GM12874 (cell line): ENCODE data around the gene CBLL2.

Experiments
- TF ChIP-seq, protein P1 (sequence below): IDR thresholded peaks from 2 replicates; pipeline ENCODE4 v1.5.1; 2011; ENCODE audit warnings: low read depth, mild to moderate bottlenecking, control low read depth, low read length, moderate library complexity; ENCODE audit not compliant: insufficient read depth

Gene CBLL2

GRCh38 chrX:22273714-22274317 lies 1.1 kb downstream of the CBLL2 start:
- TF ChIP-seq, protein P1, sequence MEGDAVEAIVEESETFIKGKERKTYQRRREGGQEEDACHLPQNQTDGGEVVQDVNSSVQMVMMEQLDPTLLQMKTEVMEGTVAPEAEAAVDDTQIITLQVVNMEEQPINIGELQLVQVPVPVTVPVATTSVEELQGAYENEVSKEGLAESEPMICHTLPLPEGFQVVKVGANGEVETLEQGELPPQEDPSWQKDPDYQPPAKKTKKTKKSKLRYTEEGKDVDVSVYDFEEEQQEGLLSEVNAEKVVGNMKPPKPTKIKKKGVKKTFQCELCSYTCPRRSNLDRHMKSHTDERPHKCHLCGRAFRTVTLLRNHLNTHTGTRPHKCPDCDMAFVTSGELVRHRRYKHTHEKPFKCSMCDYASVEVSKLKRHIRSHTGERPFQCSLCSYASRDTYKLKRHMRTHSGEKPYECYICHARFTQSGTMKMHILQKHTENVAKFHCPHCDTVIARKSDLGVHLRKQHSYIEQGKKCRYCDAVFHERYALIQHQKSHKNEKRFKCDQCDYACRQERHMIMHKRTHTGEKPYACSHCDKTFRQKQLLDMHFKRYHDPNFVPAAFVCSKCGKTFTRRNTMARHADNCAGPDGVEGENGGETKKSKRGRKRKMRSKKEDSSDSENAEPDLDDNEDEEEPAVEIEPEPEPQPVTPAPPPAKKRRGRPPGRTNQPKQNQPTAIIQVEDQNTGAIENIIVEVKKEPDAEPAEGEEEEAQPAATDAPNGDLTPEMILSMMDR: no peak

DNA sequence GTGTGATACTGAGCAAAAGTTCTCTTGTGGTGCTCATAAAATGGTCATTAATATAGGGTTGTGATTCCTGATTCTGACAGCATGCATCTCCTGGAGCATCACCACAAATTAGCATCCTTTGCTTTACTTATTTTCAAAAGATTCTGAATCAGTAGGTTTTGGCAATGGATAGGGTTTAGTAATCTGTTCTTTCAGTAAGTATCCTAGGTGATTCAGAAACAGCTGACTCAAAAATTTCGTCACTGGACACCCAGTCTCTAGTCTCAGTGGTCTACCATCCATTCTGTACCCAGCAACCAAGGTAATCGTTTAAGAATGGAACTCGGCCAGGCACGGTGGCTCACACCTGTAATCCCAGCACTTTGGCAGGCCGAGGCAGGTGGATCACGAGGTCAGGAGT lies 4.1 kb downstream of the CBLL2 start:
- TF ChIP-seq, protein P1: no peak

GRCh38 chrX:22278375-22278774 lies 5.7 kb downstream of the CBLL2 start:
- TF ChIP-seq, protein P1: no peak

DNA sequence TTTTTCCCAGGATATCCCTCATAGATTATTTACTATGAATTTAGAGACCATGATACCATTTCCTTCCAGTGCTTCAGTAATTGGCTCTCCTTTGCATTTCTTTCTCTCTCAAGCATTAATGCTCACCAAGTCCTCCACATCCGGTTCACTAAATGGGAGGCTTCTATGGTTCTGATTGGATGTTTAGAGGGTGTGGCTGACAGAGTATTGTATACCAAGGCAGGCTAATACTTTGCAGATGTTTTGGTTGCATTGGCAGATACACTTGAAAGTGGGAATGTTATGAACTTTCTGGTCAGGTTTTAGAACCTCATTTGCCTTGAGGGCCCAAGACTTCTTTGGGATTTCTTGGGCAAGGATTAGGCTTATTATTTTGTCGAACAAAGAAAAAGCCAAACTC lies 24.2 kb downstream of the CBLL2 start:
- TF ChIP-seq, protein P1: no peak

DNA sequence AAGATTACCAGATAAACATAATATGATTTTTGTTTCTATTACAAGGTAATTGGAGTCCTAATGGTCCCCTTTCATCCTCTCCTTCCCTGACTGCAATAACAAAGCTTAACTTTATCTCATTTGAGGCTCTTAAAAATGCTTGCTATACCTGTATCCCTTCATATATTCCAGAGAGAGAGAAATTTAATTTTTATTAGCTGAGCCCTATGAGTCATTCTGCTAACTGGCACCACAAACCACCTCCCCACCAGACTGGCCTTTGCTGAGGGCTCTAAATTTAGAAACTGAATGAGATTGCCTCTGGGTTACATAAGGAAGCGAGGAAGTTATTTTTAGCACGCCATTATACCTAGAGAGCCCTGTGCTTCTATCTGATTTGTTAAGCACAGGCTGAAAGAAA lies 27.4 kb downstream of the CBLL2 start:
- TF ChIP-seq, protein P1: no peak

- TF ChIP-seq, protein P1: no peak
Observed at GRCh38 chrX:22310779-22311178, 38.1 kb downstream of the CBLL2 start.

GRCh38 chrX:22313766-22314165 lies 41.1 kb downstream of the CBLL2 start:
- TF ChIP-seq, protein P1: no peak
